NCI-H524 (cell line): ENCODE data around the gene ZNF804B.

Experiments used
- DNase-seq, 2 experiments: peaks; one replicate each; lab custom pipeline; 2025; lab: John Stamatoyannopoulos, UW

The ZNF804B gene

GRCh38 chr7:89265631-89266030, 506.1 kb downstream of the ZNF804B start:
- peak in 1 of 2 experiments; percentile 15 for DNase-seq

GRCh38 chr7:89283302-89283701, 523.8 kb downstream of the ZNF804B start:
- DNase-seq = no peak

GRCh38 chr7:89308535-89308934, 549.0 kb downstream of the ZNF804B start:
- no peak for DNase-seq

- DNase-seq = no peak
Observed at GRCh38 chr7:89311886-89312285, 552.4 kb downstream of the ZNF804B start.

GRCh38 chr7:89312551-89312950, 553.1 kb downstream of the ZNF804B start:
- DNase-seq = no peak

- DNase-seq = no peak
Observed at GRCh38 chr7:89316584-89317251, 557.2 kb downstream of the ZNF804B start.

GRCh38 chr7:89332026-89332425, 572.5 kb downstream of the ZNF804B start:
- no peak for DNase-seq

GRCh38 chr7:89334797-89335196, 575.3 kb downstream of the ZNF804B start:
- peak in 1 of 2 experiments; percentile 10 for DNase-seq

- no peak for DNase-seq
Observed at GRCh38 chr7:89335490-89335889, 576.0 kb downstream of the ZNF804B start.

- no peak for DNase-seq
Observed at GRCh38 chr7:89336121-89336520, 576.6 kb downstream of the ZNF804B start.

- DNase-seq = no peak
Observed at GRCh38 chr7:89339748-89340147, 580.2 kb downstream of the ZNF804B start.

GRCh38 chr7:89357121-89357520, 597.6 kb downstream of the ZNF804B start:
- no peak for DNase-seq

- DNase-seq = no peak
Observed at GRCh38 chr7:89377219-89377618, 617.7 kb downstream of the ZNF804B start.

GRCh38 chr7:89385411-89385810, 625.9 kb downstream of the ZNF804B start:
- DNase-seq = no peak
